C4-2B (cell line): ENCODE measurements around the gene CYP46A1.

ENCODE experiments used
- CTCF ChIP-seq: fragments of 450-650 bp; conservative IDR thresholded peaks from 2 replicates; pipeline ENCODE4 v1.5.1; 2017; ENCODE audit warnings: mild to moderate bottlenecking
- ZFX ChIP-seq: fragments of 450-650 bp; IDR thresholded peaks from 2 replicates; pipeline ENCODE4 v1.6.1; 2017

DNA sequence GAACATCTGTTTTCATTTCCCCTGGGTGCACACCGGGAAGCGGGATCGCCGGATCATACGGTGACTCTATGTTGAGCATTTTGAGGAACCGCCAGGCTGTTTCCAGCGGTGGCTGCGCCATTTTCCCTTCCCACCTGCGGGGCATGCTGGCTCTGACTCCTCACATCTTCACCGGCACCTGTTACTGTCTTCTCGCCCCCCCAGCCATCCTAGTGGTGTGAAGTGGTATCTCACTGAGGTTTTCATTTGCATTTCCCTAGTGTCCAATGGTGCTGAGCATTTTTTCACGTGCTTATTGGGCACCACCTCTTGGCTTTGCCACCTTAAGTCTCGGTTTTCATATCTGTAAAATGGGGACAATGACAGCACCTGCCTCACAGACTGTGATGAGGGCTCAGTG is 65.0 kb downstream of the CYP46A1 start:
- no peak; the same call in 1 of the 2 replicates for TF ChIP-seq CTCF
- no peak for TF ChIP-seq ZFX
